GM18498 (cell line): Measurements from ENCODE around the gene CLIP4.

Experiments
- ATAC-seq: cut with Tn5 transposase; IDR thresholded peaks from one replicate; pipeline ENCODE4 v1.9.1; 2021; ENCODE audit warnings: mild to moderate bottlenecking, moderate library complexity; ENCODE audit not compliant: unreplicated experiment

Gene CLIP4

DNA sequence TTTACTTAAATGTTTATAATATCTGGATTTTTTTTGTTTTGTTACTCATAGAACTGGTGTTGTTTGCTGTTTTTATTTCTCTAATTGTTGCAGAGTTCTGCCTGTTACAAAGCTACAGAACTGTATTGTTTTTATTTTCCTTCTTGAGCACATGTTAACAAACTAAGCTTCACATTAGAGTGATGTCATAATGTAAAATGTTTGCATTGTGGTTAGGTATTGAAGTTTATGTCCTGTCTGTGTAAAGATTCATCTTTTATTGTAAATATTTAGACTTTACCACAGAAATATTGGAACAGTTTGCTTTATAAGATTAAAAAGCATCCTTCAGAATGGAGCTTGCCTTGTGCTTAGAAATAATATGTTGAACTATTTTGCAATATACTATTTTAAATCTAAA is 67.7 kb downstream of the CLIP4 start:
- no peak for ATAC-seq

- ATAC-seq: no peak
Observed at GRCh38 chr2:29184531-29184930, 69.3 kb downstream of the CLIP4 start.

DNA sequence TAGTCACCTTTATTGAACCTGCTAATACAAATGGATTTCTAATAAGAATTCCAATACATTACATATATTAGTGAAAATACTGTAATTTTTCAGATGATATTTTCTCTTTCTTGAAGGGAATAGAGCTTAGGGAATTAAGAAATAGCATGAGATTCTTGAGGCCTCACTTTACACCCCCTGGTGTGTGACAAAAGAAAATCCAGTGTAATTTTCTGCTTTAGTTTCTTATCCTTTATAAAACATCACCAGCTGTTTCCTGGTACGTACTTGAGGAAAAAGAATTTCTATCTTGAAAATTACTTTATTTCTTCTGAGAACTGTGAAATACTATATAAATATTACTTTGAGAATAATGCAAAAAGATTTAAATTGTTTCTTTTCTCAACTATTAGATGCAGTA is 71.6 kb downstream of the CLIP4 start:
- ATAC-seq: no peak

- no peak for ATAC-seq
Observed at GRCh38 chr2:29187926-29188325, 72.7 kb downstream of the CLIP4 start.

DNA sequence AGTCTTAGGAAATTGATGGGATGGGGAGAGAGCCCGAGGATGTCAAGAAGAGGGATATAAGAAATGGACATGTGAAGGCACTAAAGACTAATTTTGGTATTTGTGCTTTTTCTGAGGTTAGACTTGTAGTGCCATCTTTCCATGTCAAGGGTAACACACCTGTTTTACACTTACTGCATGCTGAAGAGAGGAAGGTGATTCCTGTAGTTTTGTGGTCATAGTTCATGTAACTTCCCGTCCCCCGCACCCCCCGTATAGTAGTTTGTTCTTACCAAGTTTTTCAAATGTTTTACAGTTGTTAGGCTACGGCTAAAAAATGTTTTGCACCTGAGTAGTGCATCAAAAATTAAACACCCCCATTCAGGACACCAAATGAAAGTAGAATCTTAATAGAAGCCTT is 73.8 kb downstream of the CLIP4 start:
- ATAC-seq: no peak

DNA sequence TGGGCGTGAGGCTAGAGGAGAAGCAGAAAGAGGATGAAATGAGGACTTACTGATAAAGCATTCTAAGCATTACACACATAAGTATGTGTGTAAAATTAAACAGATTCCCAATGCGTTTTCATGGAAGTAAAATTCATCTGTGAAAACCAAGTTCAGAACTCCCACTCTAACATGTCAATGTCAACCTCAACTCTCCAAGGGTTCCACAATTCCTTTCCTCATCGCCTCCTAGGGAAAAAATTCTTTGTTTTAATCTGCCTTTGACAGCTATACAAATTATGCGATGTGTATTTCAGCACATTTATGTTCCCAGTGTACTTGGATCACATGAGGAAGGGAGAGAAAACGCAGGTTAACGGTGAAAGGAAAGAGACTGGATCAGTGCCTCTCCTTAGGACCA is 76.6 kb downstream of the CLIP4 start:
- ATAC-seq: no peak

GRCh38 chr2:29192526-29192925 is 77.3 kb downstream of the CLIP4 start:
- ATAC-seq: no peak

DNA sequence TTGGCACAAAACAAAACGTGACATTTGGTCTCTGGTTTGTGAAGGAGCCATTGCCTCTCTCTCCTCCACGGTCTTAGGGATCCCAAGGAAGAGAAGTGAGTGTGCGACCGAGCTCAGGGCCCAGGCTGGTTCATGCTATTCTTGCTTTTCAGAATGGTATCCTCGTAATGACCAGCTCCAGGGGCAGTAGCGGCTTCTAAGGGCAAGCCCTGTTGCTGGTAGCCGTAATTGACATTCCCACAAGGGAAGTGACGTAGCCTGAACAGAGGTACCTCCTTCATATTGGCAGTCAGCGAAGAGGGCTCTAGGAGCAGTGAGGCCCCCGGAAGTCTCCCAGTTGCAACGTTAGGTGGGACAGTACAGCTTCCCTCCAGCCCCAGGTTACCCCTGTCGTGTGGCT is 77.9 kb downstream of the CLIP4 start:
- ATAC-seq: no peak

DNA sequence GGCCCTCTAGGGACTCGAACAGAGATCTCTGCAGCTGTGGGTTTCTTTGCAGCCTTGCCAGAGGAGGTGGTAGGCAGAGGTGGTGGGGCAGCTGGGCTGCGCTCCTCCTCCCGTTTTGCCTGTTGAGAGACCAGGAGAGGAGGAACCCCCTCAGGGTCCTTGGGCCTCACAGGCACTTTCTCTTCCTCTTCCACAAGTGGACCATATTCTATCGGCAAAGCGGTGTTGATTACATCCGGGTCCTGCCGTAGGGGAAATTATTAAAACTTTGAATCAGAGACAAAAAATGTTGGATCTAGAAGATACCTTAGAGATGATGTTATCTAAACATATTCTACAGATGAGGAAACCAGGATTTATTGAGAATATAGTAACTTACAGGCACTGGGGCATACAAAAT is 78.5 kb downstream of the CLIP4 start:
- no peak for ATAC-seq

- no peak for ATAC-seq
Observed at GRCh38 chr2:29195796-29196195, 80.6 kb downstream of the CLIP4 start.

GRCh38 chr2:29196792-29197788 is 81.9 kb downstream of the CLIP4 start:
- ATAC-seq: peak; percentile 66

- no peak for ATAC-seq
Observed at GRCh38 chr2:29201979-29202378, 86.8 kb downstream of the CLIP4 start.

GRCh38 chr2:29202819-29203495 is 87.7 kb downstream of the CLIP4 start:
- ATAC-seq: no peak

GRCh38 chr2:29206941-29207340 is 91.7 kb downstream of the CLIP4 start:
- no peak for ATAC-seq

- ATAC-seq: no peak
Observed at GRCh38 chr2:29207352-29208148, 92.3 kb downstream of the CLIP4 start.

- ATAC-seq: no peak
Observed at GRCh38 chr2:29209551-29209950, 94.3 kb downstream of the CLIP4 start.

DNA sequence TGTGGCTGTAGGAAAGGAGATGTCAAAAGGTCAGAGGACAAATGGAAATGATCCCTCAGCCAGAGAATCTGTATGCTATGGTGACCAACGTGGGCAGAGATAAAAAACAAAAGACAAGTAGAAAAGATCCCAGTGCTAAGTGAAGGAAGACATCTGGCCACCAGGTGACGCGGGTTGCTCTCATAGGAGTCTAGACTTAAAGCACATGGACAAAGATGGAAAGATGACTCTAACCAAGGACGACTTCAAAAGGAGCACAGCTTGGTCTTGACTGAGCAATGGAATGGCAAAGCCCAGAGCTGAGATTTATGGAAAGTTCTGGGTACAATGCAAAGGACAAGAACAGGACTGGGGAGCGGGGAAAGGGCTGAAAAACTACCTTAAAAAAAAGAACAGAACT is 96.8 kb downstream of the CLIP4 start:
- no peak for ATAC-seq

DNA sequence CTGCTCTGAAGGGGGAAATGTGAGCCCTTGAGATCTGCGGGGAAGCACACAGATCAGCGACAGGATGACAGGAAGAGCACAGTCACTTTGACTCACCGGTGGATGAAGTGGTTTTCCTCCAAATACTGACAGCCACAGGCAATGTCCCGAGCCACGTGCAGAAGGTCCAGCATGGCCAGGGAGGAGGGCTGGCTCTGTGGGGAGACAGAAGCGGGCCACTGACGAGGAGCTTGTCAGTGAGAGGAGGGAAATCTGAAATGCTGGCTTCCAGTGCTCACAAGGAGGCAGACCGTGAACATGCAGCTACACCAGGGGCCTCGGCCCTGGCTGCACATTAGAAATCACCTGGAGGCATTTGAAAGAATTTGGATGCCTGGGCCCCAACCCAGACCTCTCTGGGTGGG is 98.7 kb downstream of the CLIP4 start:
- no peak for ATAC-seq

GRCh38 chr2:29215073-29215472 is 99.9 kb downstream of the CLIP4 start:
- ATAC-seq: no peak

DNA sequence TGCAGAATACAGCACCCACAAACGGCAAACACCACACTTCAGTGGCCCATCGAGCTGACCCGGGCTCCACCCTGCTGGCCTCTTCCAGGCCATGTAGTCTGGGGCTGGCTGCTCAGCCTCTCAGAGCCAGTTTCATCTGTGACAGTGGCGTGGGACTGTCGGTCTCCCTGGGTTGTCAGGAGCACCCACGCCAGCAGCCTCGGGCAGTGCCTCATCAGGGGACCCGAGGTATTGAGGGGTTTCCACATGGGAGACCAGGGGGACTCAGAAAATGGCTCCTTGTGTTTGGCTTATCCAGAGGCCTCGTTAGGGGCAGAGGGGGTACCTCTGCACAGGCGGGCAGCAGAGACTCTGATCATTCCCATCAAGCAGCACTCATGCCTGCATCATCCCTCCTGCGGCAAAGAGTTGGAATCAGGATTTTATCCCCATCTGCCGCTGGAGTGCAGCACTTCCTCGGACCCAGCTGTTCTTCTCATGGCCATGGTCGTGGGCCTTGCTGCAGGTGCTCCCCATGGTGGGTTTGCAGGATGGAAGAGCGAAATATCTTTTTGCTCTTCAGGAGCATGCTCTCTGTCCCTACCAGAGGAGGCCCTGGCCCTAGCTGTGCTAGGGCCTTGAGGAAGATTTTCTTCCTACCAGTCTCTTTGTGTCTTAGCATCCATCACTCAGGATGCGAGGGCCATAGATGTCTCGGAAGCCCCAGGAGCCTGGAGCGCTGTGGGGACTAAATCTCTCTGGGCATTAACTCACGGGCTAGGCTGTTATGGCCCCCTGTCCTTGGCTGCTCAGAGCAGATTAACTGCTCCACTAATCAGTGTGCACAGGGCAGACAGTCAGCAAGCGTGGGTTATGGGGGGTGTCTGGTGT is 100.8 kb downstream of the CLIP4 start:
- no peak for ATAC-seq

DNA sequence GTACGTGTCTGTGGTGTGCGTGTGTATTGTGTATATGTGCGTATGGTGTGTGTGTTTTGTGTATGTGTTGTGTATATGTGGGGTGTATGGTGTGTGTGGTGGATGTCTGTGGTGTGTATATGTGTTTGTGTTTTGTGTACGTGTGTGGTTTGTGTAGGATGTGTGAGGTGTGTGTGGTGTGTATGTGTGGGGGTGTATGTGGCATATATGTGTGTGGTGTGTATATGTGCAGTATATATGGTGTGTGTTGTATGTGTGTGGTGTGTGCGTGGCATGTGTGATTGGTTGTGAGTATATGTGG is 101.3 kb downstream of the CLIP4 start:
- no peak for ATAC-seq
